Naive thymus-derived CD4-positive, alpha-beta T cell (primary cell): ENCODE data around the gene SURF2. TPM values are rescaled to one million over a fixed set of nuclear protein-coding genes. Genes with fewer than 3 reads are reported as not detected.
"Not testable (repeated sequence)": the region's sequence is repeated elsewhere in the genome, so short reads cannot be mapped to it uniquely, and the experiment has no call there.

Experiments
- ATAC-seq: fragments of 150-1000 bp; cut with Tn5 transposase; 2 replicates; pipeline ENCODE4 v1.10.0; 2021; ENCODE audit warnings: mild to moderate bottlenecking, moderate library complexity
- CTCF ChIA-PET: fragments of 350-600 bp; sonication (Branson Sonifier 250); formaldehyde crosslinking; loops from one replicate; lab custom pipeline; 2021; ENCODE audit warnings: antibody characterized with exemption; lab: Charles Lee
- POLR2A ChIA-PET: fragments of 350-600 bp; sonication (Branson Sonifier 250); formaldehyde crosslinking; loops from one replicate; lab custom pipeline; 2021; ENCODE audit warnings: antibody characterized with exemption, inconsistent platforms; lab: Charles Lee
- DNase-seq, 9 donors: peaks; one replicate each; pipeline versions ENCODE4 v3.0.0 to v3.0.0-alpha.2; 2020 to 2022; ENCODE audit warnings: mixed read lengths in 1 of 9
- H3K27ac ChIP-seq: one replicate; pipeline ENCODE4 v1.7.0; 2013; ENCODE audit warnings: mild to moderate bottlenecking, low read depth, low read length, moderate library complexity
- H3K27me3 ChIP-seq, 2 donors: one replicate each; pipeline ENCODE4 v1.7.0; 2013; ENCODE audit warnings: low read length in 2 of 2, mild to moderate bottlenecking in 2 of 2, moderate library complexity in 2 of 2; ENCODE audit not compliant: control insufficient read depth in 2 of 2, insufficient read depth in 2 of 2
- H3K36me3 ChIP-seq, 3 experiments: 1 replicate in 2 of 3; 2 replicates in 1 of 3; pipeline ENCODE4 v1.7.0; 2013; ENCODE audit warnings: low read length in 3 of 3, mild to moderate bottlenecking in 3 of 3, moderate library complexity in 1 of 3; ENCODE audit not compliant: insufficient read depth in 3 of 3, control insufficient read depth in 2 of 3
- H3K4me1 ChIP-seq, 2 donors: one replicate each; pipeline ENCODE4 v1.7.0; 2013; ENCODE audit warnings: low read length in 2 of 2, mild to moderate bottlenecking in 2 of 2, moderate library complexity in 1 of 2; ENCODE audit not compliant: control insufficient read depth in 2 of 2, insufficient read depth in 2 of 2
- H3K4me3 ChIP-seq: 2 replicates; pipeline ENCODE4 v1.7.0; 2013; ENCODE audit warnings: mild to moderate bottlenecking, low read length
- H3K9me3 ChIP-seq, 3 experiments: 1 replicate in 2 of 3; 2 replicates in 1 of 3; pipeline ENCODE4 v1.7.0; 2013; ENCODE audit warnings: low read length in 3 of 3; ENCODE audit not compliant: control insufficient read depth in 2 of 3
- H3K27ac Mint-ChIP-seq, 9 donors: one replicate each; pipeline ENCODE4 v1.8.0; 2020 to 2022; ENCODE audit warnings: mixed read lengths in 9 of 9, mild to moderate bottlenecking in 8 of 9, moderate library complexity in 5 of 9, inconsistent platforms in 2 of 9
- H3K27me3 Mint-ChIP-seq, 5 donors: one replicate each; pipeline ENCODE4 v1.8.0; 2021 to 2022; ENCODE audit warnings: mixed read lengths in 5 of 5, mild to moderate bottlenecking in 1 of 5
- H3K36me3 Mint-ChIP-seq, 5 donors: one replicate each; pipeline ENCODE4 v1.8.0; 2020 to 2022; ENCODE audit warnings: mixed read lengths in 5 of 5, mild to moderate bottlenecking in 3 of 5, inconsistent platforms in 1 of 5
- H3K4me1 Mint-ChIP-seq, 7 donors: one replicate each; pipeline ENCODE4 v1.8.0; 2020 to 2022; ENCODE audit warnings: mixed read lengths in 7 of 7, mild to moderate bottlenecking in 3 of 7, inconsistent platforms in 1 of 7
- H3K4me3 Mint-ChIP-seq, 10 donors: one replicate each; pipeline ENCODE4 v1.8.0; 2020 to 2022; ENCODE audit warnings: mild to moderate bottlenecking in 10 of 10, mixed read lengths in 10 of 10, moderate library complexity in 6 of 10, inconsistent platforms in 2 of 10
- H3K9me3 Mint-ChIP-seq, 11 donors: one replicate each; pipeline ENCODE4 v1.8.0; 2020 to 2022; ENCODE audit warnings: mixed read lengths in 11 of 11, mild to moderate bottlenecking in 4 of 11, inconsistent platforms in 1 of 11, moderate library complexity in 1 of 11
- intact Hi-C, 2 donors: fragments of 100-400 bp; cut with micrococcal nuclease; formaldehyde crosslinking; loops; one replicate each; pipeline ENCODE4 v1.15.1; 2023
- polyA plus RNA-seq, 2 donors: library from polyadenylated mRNA; unstranded; fragments of 300-500 nt; fragmentation: Illumina TruSeq; gene quantifications; one replicate each; pipeline ENCODE4 v1.2.3, GENCODE V29; 2021
- total RNA-seq, 6 experiments: library from RNA in 5 of 6; stranded (reverse) in 5 of 6; gene quantifications; 1 replicate in 5 of 6; 2 replicates in 1 of 6; pipeline ENCODE4 v1.2.3 and lab custom pipeline; 2021 to 2026

SURF2 gene
- total and polyA plus RNA-seq, 7 experiments from 2014 or later: 15.0 to 44.5 (median 21.9) TPM

DNA sequence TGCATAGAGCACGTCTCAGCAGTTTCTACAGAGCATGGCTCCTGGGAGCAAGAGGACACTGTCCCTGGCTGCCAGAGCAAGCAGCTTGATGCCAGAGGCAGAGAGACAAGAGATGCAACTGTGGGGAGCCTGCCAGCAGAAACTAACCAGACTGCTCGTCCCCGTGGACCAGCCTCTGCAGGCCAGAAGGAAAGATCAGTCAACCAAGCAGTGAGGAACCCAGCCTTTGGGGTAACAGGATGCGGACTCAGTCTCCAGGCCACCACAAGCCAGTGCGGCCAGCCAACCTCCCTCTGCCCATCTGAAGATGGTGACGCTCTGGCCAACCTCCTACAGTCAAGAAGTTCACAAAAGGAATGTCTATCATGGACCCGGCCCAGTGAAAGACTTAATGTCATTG lies 15.8 kb downstream of the SURF2 start:
- peaks cover 52 to 74% of the 10 kb centered on the region in 2 donors for H3K4me1 ChIP-seq
- Mint-ChIP-seq H3K4me1 (peaks cover 55 to 79% (median 64%) of the 10 kb centered on the region in 7 donors), H3K9me3 (no peaks in the 10 kb centered on the region), H3K36me3 (peaks cover 0 to 33% (median 0%) of the 10 kb centered on the region in 5 donors), H3K4me3 (peak overlapping the region; percentile 35 to 87 (median 84)), H3K27me3 (peaks cover 0 to under 1% (median 0%) of the 10 kb centered on the region in 5 donors), H3K27ac (peak overlapping the region; percentile 66 to 96 (median 92))
- ChIA-PET POLR2A (interaction anchor here (0.7 to 13.6 kb wide), 7 partner anchors 9 to 39 kb away, joined by 3 to 185 read pairs (median 5); partner anchors contain the start of genes MED22, RPL7A, SURF1 and SURF2), CTCF (interaction anchor here (0.9 to 3.5 kb wide), 7 partner anchors 14 to 185 kb away, joined by 3 to 21 read pairs (median 11); no protein-coding TSS in a partner anchor)
- intact Hi-C loops: loop anchor here in 1 of 2 donors (10.0 kb wide), 2 partner anchors 187 to 793 kb away; partner anchors contain the start of gene RNU6ATAC
- no peaks in the 10 kb centered on the region for H3K9me3 ChIP-seq
- peak overlapping the region; percentile 53 for H3K4me3 ChIP-seq
- no peak for ATAC-seq
- peaks cover 0 to 27% (median 0%) of the 10 kb centered on the region in 3 experiments for H3K36me3 ChIP-seq
- no peaks in the 10 kb centered on the region for H3K27me3 ChIP-seq
- peak overlapping the region; percentile 86 for H3K27ac ChIP-seq
- no peak for DNase-seq

DNA sequence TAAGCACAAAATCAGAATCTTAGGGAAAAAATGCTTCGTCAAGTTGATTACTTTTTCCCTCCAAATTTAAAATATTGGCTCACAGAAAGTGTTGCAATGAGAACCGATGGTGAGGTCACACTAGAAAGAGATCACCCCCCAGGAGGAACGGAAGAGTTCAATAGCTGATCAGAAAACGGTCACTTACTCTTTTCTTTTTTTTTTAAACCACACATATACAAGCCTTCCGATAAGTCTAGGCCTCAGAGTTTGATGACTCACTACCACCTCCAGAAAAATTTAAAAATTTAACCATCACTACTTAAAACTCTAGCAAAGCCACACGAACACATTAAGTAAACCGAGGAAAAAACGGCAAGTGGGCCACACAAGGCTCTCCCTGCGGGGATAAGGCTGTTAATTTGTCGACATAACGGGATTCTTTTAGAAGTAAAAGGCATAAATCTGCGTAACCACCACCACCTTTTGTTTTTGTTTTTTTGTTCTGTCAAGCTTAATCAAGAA lies 18.3 kb downstream of the SURF2 start:
- intact Hi-C loops: loop anchor here in 1 of 2 donors (5.0 to 10.0 kb wide), 3 partner anchors 190 to 790 kb away; partner anchors contain the start of genes BRD3OS and RNU6ATAC

DNA sequence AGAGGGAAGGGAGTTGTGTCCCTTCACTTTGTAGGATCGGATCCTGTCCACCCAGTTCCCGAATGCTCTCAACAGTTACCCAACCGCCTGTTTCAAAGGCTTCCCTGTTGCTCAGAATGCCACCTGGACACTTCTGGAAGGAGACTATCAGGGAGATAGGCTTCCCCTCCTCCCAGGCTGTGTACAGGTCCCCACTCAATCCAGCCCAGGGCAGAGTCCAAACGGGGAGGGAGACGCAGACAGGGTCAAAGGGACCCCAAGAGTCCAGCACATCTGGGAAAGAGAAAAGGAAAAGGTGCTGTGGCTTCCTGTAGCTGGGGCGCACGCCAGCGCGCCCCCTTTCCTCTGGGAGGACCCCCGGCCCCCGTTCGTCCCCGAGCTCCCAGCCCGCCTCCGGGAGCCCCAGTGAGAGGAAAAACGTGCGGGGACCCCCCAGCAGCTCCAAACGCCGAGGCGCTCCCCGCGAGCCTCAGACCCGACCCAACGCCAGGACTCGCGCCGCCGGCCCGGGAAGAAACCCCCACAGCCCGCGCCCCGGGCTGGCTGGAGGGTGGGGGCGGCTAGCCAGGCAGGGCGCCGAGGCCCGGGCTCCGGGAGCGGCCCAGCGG lies 18.9 kb downstream of the SURF2 start:
- H3K4me3 ChIP-seq: peak overlapping the region; percentile 58
- peak overlapping the region; percentile 98 for H3K27ac ChIP-seq
- DNase-seq (peak in 1 of 9 donors; percentile 45), ATAC-seq (no peak)
- H3K4me1 ChIP-seq: peaks cover 38 to 45% of the 10 kb centered on the region in 2 donors
- H3K36me3 ChIP-seq: peaks cover 0 to 10% (median 0%) of the 10 kb centered on the region in 3 experiments
- no peaks in the 10 kb centered on the region for H3K27me3 ChIP-seq
- Mint-ChIP-seq H3K27ac (peak overlapping the region; percentile 72 to 99 (median 96)), H3K27me3 (peaks cover 0 to 4% (median 0%) of the 10 kb centered on the region in 5 donors), H3K36me3 (peaks cover 0 to 21% (median 0%) of the 10 kb centered on the region in 5 donors), H3K4me1 (peaks cover 32 to 55% (median 42%) of the 10 kb centered on the region in 7 donors), H3K9me3 (no peaks in the 10 kb centered on the region), H3K4me3 (peak overlapping the region; percentile 84 to 98 (median 92))
- ChIA-PET POLR2A (interaction anchor here (1.2 to 13.6 kb wide), 3 partner anchors 10 to 27 kb away, joined by 4 to 185 read pairs (median 6); partner anchors contain the start of genes MED22, RPL7A, SURF1 and SURF2), CTCF (no interaction called here)
- intact Hi-C loops: loop anchor here in 1 of 2 donors (5.0 to 10.0 kb wide), 3 partner anchors 190 to 790 kb away; partner anchors contain the start of genes BRD3OS and RNU6ATAC
- H3K9me3 ChIP-seq: no peaks in the 10 kb centered on the region

More for the DNA sequence above, 18.3 kb downstream of the SURF2 start:
- Mint-ChIP-seq H3K4me1 (peaks cover 38 to 60% (median 48%) of the 10 kb centered on the region in 7 donors), H3K27ac (peak overlapping the region; percentile 72 to 99 (median 96)), H3K27me3 (peaks cover 0 to 4% (median 0%) of the 10 kb centered on the region in 5 donors), H3K4me3 (peak overlapping the region; percentile 84 to 98 (median 92)), H3K36me3 (peaks cover 0 to 25% (median 0%) of the 10 kb centered on the region in 5 donors), H3K9me3 (no peaks in the 10 kb centered on the region)
- peak overlapping the region; percentile 98 for H3K27ac ChIP-seq
- H3K27me3 ChIP-seq: no peaks in the 10 kb centered on the region
- H3K4me1 ChIP-seq: peaks cover 44 to 50% of the 10 kb centered on the region in 2 donors
- ATAC-seq (no peak), DNase-seq (peak in 2 of 9 donors; percentile 16 to 46)
- CTCF ChIA-PET: no interaction called here
- POLR2A ChIA-PET: interaction anchor here (1.2 to 13.6 kb wide), 3 partner anchors 9 to 27 kb away, joined by 4 to 185 read pairs (median 6); partner anchors contain the start of genes MED22, RPL7A, SURF1 and SURF2
- no peaks in the 10 kb centered on the region for H3K9me3 ChIP-seq
- H3K36me3 ChIP-seq: peaks cover 0 to 14% (median 0%) of the 10 kb centered on the region in 3 experiments
- H3K4me3 ChIP-seq: peak overlapping the region; percentile 58

DNA sequence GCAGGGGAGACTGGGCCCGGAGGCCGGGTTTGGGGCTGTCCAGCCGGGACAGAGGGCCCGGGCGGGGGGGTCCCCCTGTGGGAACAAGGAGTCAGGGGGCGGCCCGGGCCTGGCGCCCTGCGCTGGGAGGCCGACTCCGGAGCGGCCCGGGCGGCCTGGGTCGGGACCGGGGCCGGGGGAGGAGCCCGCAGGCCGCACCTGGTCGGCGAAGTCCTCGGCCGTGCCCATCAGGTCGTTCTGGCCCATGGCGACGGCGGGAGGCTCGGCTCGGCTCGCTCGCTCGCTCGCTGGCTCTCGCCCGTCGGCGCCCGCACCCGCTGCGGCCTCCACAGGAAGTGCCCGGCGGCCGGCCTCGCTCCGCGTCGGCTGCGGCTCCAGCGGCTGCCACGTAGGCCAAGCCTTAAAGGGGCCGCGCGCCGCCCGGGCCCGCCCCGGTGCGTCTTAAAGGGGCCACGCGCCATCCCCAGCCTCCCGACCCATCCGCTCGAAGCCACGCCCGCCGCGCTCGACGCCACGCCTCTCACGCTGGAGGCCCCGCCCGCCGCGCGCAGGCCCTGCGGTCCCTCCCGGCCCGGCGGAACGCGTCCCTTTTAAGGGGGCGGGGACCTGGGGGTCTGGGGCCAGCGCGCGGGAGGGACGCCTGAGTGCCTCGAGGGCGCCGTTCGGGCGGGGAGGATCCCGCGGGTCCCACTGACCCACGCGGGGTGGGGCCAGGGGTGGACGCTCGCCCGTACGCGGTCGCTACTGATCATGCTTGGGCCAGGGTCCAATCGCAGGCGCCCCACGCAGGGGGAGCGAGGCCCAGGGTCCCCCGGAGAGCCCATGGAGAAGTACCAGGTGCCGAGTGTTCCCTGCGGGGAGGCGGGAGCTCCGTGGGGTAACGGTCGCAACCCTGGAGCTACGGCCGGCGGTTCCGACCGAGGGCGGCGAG lies 19.6 kb downstream of the SURF2 start, which contains the start of the genes STKLD1 and SURF4:
Gene STKLD1, plus strand, starts transcription at position 643 of the 931 bp plus-strand sequence. Its CDS starts 108 bp downstream, at position 751.
Gene SURF4, minus strand, starts transcription at position 337 of the 931 bp plus-strand sequence. Its CDS starts 91 bp downstream, at position 246.
- Mint-ChIP-seq H3K27me3 (peaks cover 0 to 4% (median 0%) of the 10 kb centered on the region in 5 donors), H3K36me3 (peaks cover 0 to 15% (median 0%) of the 10 kb centered on the region in 5 donors), H3K27ac (peak within 1 kb of the TSS; percentile 72 to 99 (median 96)), H3K4me1 (peaks cover 26 to 47% (median 34%) of the 10 kb centered on the region in 7 donors), H3K4me3 (peak within 1 kb of the TSS; percentile 84 to 98 (median 92)), H3K9me3 (no peaks in the 10 kb centered on the region)
- Histone ChIP-seq H3K27me3 (no peaks in the 10 kb centered on the region), H3K4me1 (peaks cover 31 to 38% of the 10 kb centered on the region in 2 donors), H3K36me3 (peaks cover 0 to 10% (median 0%) of the 10 kb centered on the region in 3 experiments), H3K4me3 (peak within 1 kb of the TSS; percentile 58), H3K27ac (peak within 1 kb of the TSS; percentile 98), H3K9me3 (no peaks in the 10 kb centered on the region)
- DNase-seq: peak; percentile 86 to 99 (median 93)
- intact Hi-C loops: loop anchor here (1.0 to 10.0 kb wide), 10 partner anchors 20 to 789 kb away; partner anchors contain the start of genes CACFD1 (in 2 of the 2), MED22 (in 2 of the 2), REXO4 (in 2 of the 2) and RPL7A (in 2 of the 2)
- ChIA-PET CTCF (no interaction called here), POLR2A (interaction anchor here (0.8 to 13.6 kb wide), 8 partner anchors 10 to 84 kb away, joined by 3 to 185 read pairs (median 4); partner anchors contain the start of genes CACFD1, MED22, RPL7A and SURF1)
- peak; percentile 95 for ATAC-seq

DNA sequence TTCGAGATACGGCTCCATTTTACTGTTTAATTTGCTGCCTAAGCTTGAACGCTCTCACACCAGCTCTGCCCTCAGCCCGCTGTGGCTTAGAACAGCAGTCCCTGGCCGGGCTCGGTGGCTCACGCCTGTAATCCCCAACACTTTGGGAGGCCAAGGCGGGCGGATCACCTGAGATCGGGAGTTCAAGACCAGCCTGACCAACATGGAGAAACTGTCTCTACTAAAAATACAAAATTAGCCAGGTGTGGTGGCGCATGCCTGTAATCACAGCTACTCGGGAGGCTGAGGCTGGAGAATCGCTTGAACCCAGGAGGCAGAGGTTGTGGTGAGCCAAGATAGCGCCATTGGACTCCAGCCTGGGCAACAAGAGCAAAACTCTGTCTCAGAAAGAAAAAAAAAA lies 20.9 kb downstream of the SURF2 start:
- H3K27me3 Mint-ChIP-seq, DNase-seq, H3K27me3 ChIP-seq, H3K9me3 ChIP-seq, H3K36me3 ChIP-seq, ATAC-seq, H3K27ac ChIP-seq, H3K9me3 Mint-ChIP-seq, H3K4me3 ChIP-seq: not testable (repeated sequence)
- Mint-ChIP-seq H3K27ac (peak overlapping the region in 2 of 9 donors; percentile 48 to 71), H3K4me1 (peaks cover 19 to 34% (median 22%) of the 10 kb centered on the region in 7 donors), H3K4me3 (peak overlapping the region; percentile 31 to 85 (median 66)), H3K36me3 (peaks cover 0 to 15% (median 0%) of the 10 kb centered on the region in 5 donors)
- intact Hi-C loops: loop anchor here (2.0 to 10.0 kb wide), 5 partner anchors 28 to 788 kb away; partner anchors contain the start of genes BRD3OS (in 1 of the 2), REXO4 (in 1 of the 2) and RNU6ATAC (in 1 of the 2)
- H3K4me1 ChIP-seq: peaks cover 18 to 25% of the 10 kb centered on the region in 2 donors
- CTCF ChIA-PET: interaction anchor here (0.6 kb wide), 1 partner anchor 224 kb away, joined by 9 read pairs; no protein-coding TSS in a partner anchor
- POLR2A ChIA-PET: interaction anchor here (1.0 to 1.2 kb wide), 5 partner anchors 21 to 82 kb away, joined by 3 to 7 read pairs (median 3); partner anchors contain the start of genes CACFD1, MED22, RPL7A and SURF1
